GM18505 (cell line): Measurements from ENCODE around the gene HDAC7.

ENCODE experiments used
- ATAC-seq: cut with Tn5 transposase; IDR thresholded peaks from one replicate; pipeline ENCODE4 v1.9.1; 2021; ENCODE audit not compliant: unreplicated experiment
- POLR2A ChIP-seq: IDR thresholded peaks from 4 replicates; pipeline ENCODE4 v1.6.1; 2011; ENCODE audit warnings: borderline replicate concordance; ENCODE audit not compliant: insufficient read depth, insufficient read length; ENCODE audit errors: extremely low read depth

Gene HDAC7

DNA sequence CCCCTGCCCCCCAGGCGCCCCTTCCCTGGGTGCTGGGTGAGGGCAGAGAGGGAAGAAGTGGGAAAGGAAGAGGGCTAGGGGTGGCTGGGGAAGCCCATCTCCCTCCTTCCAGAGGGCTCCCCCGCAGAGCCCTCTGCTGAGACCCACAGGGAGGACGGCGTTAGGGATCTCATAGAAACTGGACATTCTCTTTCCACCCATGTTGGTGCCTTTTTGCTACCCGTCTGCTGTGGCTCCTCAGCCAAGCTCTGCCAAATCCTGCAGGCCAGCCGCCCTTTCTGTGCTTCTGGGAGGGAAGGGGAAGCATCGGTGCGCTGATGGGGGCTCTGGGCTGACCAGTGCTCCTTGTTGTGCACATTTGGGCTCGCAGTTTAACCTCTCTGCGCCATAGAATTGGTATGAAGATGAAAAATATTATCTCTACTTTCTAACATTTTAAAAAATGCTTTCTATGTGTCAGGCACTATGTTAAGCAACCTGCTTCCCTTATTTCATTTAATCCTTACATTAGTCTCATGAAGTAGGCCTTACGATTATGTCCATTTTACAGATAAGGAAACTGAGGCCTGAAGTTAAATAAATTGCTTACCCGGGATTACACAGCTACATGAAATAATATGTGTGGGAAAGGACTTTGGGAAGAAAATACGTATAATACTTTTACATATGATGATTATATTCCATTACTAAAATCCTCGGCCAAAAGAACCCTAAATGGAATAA, 45.7 kb downstream of the HDAC7 start:
- ATAC-seq, result no peak
- no peak for TF ChIP-seq POLR2A

DNA sequence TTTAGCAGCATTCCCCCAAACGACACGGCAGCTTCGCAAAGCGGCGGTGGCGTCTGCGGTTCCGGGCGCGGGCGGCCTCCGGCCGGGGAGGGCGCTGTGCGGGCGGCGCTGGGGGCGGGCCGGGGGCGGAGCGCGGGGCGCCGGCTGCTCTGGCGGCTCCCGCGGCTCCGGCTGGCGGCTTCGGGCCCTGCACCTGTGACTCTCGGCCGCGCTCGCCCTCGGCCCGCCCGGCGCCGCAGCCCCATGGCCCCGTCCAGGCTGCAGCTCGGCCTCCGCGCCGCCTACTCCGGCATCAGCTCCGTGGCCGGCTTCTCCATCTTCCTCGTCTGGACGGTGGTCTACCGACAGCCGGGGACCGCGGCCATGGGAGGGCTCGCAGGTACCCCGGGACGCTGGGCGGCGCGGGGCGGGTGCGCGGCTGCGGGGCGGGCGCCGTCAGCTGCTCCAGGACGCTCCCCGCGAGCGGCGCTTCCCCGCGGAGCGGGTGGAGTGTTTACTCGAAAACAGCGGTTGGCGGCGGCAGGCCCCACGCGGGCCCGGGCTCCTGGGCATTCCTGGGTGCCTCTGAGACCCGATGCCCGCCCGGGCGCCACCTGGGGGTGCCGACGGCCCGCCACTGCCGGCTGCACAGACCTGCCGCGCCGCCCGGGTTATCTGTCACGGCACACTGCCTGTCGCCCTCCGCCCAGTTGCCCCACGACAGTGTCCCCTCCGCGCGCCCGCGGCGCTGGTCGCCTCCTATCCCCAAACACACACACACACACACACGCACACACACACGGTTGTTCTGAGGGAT, 46.4 kb downstream of the HDAC7 start, which contains the start of gene SLC48A1:
Gene SLC48A1, plus strand, starts transcription at position 177 of the 796 bp plus-strand sequence. Its CDS starts 67 bp downstream, at position 244.
- no peak for TF ChIP-seq POLR2A
- ATAC-seq, result peak; percentile 81

DNA sequence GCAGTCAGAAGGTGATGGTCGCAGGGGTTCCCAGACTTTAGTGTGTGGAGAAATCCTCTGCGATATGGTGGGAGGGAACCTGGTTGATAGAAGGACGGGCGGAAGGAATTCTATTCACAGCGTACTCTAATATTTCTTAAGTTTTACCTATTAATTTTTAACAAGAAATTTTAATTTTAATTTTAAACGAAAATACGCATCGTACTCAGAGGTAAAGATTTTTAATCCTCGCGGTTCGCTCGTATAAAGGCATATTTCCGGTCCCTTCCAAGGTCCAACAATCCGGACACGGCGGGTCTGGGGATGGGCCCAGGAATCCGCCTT, 47.0 kb downstream of the HDAC7 start:
- no peak for TF ChIP-seq POLR2A
- no peak for ATAC-seq

DNA sequence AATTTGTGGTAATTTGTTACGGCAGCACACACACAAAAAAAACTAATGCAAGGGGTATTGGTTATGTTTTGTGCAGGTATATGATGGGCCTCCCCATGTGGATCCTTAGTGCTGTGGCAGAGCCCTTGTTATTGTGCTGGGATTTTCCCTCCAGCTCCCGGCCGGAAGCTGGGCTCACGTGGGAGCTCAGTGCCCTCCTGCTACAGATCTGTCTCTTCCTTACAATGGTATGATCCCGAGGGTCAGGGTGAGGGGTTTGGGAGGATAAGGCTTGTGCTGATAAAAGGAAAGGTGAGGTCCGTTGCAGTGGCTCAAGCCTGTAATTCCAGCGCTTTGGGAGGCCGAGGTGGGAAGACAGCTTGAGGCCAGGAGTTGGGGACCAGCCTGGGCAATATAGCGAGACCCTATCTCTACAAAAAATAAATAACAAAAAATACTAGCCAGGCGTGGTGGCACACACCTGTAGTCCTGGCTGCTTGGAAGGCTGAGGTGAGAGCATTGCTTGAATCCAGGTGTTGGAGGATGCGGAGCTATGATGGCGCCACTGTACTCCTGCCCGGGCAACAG, 47.5 kb downstream of the HDAC7 start:
- no peak for ATAC-seq
- TF ChIP-seq POLR2A, result no peak

DNA sequence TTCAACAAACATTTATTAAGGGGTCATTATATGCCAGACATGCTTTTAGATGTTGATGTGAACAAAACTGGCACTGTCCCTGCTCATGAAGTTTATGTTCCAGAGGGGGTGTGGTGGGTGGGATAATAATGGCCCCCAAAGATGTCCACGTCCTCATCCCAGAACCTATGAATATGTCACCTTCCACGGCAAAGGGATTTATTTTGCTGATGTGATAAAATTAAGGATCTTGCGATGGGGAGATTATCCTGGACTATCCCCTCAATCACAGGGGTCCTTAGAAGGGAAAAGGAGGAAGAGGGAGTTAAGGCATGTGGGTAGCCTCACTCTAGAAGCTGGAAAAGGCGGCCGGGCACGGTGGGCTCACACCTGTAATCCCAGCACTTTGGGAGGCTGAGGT, 48.4 kb downstream of the HDAC7 start:
- ATAC-seq, result no peak
- no peak for TF ChIP-seq POLR2A

DNA sequence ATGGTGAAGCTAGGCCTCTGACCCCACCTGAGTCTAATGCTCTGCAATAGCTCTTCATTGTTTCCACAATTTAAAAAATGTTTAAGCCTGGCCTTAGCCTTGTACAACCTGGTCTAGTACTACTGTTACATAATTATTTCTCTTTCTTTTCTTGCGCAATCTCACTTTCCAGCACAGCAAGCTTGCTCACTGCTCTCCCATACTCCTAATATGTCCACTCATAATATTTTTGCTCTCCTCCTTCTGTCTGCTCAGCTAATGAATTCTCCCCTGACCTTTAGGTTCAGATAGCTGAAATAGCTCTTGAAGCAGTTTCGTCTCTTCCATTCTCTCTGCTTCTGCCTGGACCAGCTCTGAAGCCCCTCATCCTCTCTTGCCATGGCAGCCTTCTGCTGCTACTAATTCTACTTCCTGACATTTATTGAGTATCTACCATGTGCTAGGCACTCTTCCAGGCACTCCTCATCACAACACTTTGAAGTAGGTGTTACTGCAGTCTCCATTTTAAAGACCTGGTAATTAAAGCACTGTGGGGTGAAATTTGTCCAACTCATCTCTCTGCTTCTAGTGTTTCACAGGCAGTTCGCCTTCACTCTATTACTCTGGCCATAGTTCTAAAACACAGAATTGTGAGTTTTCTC, 49.5 kb downstream of the HDAC7 start:
- no peak for TF ChIP-seq POLR2A
- ATAC-seq, result no peak

DNA sequence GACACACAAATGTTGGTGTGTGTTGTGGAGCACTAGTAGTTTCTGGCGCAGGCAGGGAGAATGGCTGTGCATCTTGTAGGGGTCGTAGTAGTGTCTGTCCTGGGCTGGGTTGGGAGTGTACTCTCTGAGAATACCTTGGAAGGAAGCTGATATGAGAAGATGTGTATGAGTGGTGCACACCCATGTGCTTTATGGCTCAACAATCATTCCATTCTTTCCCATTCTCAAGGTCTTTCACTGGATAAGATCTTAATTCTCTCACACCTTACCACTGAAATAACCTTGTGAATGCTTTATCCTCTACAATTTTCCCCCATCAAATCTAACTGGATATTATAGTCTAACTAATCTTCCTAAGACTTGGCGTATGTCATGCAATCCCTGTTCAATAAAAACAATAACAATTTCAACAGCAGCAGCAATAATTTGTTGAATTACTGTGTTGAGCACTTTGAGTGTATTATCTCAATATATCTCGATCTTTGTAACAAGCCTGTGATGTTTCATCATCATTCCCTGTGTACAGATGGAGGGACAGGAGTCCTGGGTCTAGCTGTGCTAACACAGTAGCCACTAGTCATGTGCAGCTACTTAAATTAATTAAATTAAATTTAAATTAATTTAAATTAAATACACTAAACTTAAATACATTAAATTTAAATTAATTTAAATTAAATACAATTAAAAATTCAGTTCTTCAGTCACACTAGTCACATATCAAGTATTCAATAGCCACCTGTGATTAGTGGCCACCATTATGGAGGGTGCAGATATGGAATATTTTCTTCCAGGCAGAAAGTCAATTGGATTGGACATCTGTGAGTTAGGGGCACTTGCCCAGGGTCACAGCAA, 50.2 kb downstream of the HDAC7 start:
- TF ChIP-seq POLR2A, result no peak
- no peak for ATAC-seq

DNA sequence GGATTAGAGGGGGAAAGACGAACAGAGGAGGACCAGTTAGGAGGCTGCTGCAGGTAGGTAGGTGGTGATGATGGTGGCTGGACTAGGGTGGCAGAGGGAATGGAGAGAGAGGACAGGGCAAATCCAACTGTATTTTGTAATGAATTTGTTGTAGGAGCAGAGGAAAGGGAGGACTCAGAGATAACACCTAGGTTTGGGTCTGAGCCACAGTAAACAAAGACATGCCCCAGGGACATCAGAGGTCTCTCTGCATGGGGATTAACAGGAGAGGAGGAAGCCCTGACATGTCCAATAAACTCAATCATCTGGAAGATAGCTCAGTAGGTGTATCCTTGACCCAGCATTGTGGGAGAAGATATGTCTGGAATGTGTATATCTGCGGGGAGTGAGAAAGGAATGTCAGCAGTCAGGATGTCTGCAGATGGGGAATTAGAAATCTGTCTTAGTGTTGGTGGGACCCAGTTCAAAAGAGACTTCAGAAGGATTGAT, 51.3 kb downstream of the HDAC7 start:
- TF ChIP-seq POLR2A, result no peak
- no peak for ATAC-seq

DNA sequence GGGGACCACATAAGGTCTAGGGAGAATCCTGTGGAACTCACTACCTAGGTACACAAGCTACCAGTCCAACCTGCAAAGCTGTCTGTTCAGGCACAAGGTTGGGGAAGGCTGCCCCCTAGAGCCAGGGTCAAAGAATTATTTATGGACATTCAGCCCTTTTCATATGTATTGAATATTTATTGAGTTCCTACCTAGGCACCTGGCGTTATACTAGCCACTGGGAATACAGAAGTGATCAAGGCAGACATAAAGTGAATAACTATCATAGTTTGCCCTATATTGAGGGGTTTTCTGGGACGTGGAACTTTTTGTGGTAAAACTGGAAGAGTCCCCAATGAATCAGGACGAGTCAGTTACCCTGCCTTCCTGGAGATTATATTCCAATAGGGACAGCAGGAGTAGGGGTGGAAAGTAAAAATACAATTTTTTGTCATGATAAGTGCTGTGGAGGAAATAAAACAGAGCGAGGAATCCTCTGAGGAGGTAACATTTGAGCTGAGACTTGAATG, 52.4 kb downstream of the HDAC7 start:
- no peak for ATAC-seq
- TF ChIP-seq POLR2A, result no peak

DNA sequence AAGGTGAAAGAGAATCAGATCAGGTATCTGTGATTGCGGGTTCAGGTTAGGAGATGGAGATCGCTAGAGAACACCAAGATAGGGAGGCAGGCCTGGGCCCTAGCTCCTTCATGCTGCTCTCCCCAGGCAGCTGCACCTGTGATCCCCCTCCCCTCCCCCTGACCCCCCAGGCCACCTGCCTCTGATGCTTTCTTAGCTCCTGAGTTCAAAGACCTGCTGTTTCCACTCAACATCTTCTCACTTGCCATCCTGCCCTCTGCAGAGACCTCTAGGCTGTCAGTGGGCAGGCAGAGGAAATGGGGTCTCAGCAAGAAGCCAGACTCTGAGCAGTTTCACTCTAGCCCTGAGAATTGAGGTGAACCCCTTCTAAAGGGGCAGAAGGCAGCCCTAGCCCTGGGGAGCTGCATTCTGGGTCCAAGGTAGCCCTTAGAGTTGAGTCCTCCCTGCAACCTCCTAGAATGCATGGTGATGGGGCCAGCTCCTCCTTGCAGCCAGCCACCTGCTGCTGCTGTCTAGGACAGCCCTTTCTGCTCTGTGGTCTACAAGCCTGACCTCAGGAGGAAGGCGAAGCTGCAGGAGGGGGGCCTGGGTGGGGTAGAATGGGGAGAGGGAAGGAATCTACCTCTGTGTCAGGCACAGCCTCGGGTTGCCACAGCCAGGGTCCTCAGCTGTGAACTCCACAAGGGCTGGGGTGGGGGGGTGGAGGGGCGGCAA, 53.0 kb downstream of the HDAC7 start:
- TF ChIP-seq POLR2A, result no peak
- ATAC-seq, result no peak

DNA sequence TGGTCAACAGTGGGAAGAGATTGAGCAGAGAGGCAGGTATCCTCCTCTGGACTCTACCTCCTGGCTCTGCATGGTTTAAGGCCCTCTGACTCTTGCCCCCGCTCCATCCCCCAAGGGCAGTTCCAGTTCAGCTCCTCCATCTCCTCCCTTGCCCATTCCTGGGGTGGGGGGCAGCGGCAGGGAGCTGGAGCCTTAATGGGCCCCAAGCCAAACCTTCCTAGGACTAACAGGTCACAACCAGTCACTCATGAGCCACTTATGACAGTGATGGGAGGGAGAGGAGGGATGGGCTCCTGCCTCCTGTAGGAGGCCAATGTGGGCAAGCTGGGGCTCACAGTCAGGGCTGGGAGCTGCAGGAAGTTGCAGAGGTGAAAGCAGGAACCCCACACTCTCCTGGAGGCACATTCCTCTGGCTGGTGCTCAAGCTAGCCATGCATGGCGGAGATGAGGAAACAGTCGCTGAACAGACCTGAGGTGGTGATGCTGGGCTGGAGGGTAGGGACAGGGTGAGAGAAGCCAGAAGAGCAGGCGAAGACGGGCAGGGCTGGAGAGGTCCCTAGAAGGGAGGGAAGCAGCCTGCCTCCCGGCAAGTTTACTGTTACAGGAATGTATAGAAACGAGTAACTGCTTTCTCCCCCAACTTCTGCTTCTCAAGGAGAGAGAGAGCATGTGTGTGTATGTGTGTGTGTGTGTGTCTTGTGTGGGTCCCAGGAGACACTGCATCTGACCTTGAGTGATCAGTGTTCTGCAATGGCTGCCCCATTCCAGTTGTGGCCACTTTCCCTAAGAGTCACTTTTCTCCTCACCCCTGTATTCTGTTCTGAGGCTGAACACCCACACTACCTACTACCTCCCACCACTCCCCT, 56.0 kb downstream of the HDAC7 start:
- ATAC-seq, result no peak
- TF ChIP-seq POLR2A, result no peak

DNA sequence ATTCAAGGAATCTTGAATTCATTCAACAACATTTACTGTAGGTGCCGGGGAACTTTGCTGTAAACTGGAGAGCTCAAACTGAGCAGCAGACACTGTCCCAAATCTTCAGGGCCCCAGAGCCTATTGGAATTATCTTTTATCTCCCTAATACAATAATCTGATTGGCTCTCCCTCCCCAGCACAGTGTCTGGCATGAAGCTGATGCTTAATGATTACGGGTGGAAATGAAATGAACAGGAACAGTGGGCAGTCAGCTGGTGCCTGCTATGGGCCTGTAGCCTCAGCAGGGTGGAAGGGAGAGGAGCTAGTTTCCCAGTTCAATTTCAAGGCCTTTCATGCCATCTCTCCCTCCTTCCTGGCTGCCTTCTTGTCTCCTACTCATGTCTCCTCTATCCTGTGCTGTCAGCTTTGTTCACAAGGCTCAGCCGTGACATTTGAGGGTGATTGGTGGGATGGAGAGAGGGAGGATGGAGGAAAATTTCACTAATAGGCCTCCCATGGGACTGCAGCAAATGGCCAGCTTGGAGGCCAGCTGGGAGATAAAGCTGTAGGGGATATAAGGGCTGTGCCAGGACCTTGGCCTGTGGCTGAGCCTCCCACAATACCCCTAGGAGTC, 56.7 kb downstream of the HDAC7 start:
- no peak for TF ChIP-seq POLR2A
- ATAC-seq, result no peak
